ENCODE results near the gene TAF5L. TPM values are rescaled to one million over a fixed set of nuclear protein-coding genes. Genes with fewer than 3 reads are reported as not detected.

The TAF5L gene
- total and polyA plus RNA-seq, 2 experiments from 2014 or later, result 5.4 to 13.0 TPM

DNA sequence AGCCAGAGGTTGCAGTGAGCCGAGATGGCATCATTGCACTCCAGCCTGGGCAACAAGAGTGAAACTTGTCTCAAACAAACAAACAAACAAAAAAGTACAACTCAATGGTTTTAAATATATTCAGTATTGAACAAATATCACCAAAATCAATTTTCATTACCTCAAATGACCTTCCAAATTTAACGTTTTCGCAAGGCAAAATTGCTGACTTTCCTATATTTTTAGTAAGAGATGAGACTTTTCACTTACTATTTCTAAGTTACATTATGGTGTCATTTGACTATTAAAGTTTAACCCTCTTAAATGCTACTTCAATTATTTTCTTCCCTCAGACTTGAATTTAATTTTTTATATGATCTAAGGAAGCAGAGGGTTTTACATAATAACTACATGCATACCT is 44.4 kb downstream of the TAF5L start:
- no peak overlapping the region for H3K4me2 ChIP-seq

DNA sequence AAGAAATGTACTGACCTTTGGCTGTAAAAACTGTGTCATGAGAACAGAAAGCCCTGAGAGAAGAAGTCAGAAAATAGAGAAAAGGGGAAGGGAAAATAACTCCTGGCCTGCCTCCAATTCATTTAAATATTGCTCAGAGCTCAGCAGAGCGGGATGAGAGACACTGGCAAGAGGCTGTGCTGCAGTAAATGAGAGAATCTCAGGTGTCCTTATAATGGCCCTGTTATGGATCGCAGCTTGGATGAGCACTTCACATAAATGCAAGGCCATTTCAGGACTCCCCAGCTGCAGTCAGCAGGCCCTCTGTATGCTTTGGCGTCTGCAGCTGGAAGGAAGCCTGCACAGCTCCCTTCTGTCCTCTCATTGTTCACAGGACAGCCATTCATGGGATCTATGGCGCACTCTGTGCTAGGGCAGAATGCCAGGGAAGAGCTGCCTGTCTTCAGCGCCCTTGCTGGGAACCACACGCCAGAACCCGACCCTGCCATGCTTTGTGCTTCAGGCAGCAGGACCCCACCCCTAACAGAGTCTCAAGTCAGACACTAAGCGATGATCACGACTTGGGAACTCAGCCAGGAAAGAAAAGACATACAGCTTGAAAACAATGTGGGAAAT is 46.8 kb downstream of the TAF5L start:
- TF ChIP-seq EZH2phosphoT487 (IDR thresholded peaks at IDR 0.05; ENCODE audit: low read depth, severe bottlenecking, unreplicated experiment), result no peak
- TF ChIP-seq, protein P1, sequence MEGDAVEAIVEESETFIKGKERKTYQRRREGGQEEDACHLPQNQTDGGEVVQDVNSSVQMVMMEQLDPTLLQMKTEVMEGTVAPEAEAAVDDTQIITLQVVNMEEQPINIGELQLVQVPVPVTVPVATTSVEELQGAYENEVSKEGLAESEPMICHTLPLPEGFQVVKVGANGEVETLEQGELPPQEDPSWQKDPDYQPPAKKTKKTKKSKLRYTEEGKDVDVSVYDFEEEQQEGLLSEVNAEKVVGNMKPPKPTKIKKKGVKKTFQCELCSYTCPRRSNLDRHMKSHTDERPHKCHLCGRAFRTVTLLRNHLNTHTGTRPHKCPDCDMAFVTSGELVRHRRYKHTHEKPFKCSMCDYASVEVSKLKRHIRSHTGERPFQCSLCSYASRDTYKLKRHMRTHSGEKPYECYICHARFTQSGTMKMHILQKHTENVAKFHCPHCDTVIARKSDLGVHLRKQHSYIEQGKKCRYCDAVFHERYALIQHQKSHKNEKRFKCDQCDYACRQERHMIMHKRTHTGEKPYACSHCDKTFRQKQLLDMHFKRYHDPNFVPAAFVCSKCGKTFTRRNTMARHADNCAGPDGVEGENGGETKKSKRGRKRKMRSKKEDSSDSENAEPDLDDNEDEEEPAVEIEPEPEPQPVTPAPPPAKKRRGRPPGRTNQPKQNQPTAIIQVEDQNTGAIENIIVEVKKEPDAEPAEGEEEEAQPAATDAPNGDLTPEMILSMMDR (IDR thresholded peaks at IDR 0.05; ENCODE audit: poor library complexity), result no peak
- TF ChIP-seq EZH2 (IDR thresholded peaks at IDR 0.05; ENCODE audit: borderline replicate concordance), result no peak
- no peak overlapping the region for H3K27ac ChIP-seq
- no peaks in the 10 kb centered on the region for H3K79me2 ChIP-seq
- no peaks in the 10 kb centered on the region for H3K36me3 ChIP-seq (replicated peaks; ENCODE audit: insufficient read depth, low read depth)
- H3K4me1 ChIP-seq (ENCODE audit: insufficient read depth), result no peaks in the 10 kb centered on the region
- no peak overlapping the region for H2AFZ ChIP-seq
- 54% methylated on average over 9 of the region's 9 CpGs for WGBS (ENCODE audit: low lambda C conversion rate, missing lambda C conversion rate)
- H3K27me3 ChIP-seq, result no peaks in the 10 kb centered on the region
- H3K9me2 ChIP-seq (replicated peaks; ENCODE audit: insufficient read depth), result no peaks in the 10 kb centered on the region
- no peak for DNase-seq (ENCODE audit: low spot score)
- no peak overlapping the region for H3K4me3 ChIP-seq
- H3K9me3 ChIP-seq (ENCODE audit: low read depth), result no peaks in the 10 kb centered on the region
- H4K20me1 ChIP-seq (ENCODE audit: insufficient read depth, poor library complexity, severe bottlenecking), result no peaks in the 10 kb centered on the region
- H3K4me2 ChIP-seq, result no peak overlapping the region

More for the DNA sequence above, 44.4 kb downstream of the TAF5L start:
- H3K27me3 ChIP-seq, result no peaks in the 10 kb centered on the region
- TF ChIP-seq EZH2phosphoT487 (IDR thresholded peaks at IDR 0.05; ENCODE audit: low read depth, severe bottlenecking, unreplicated experiment) (no peak), EZH2 (IDR thresholded peaks at IDR 0.05; ENCODE audit: borderline replicate concordance) (no peak)
- TF ChIP-seq, protein P1 (IDR thresholded peaks at IDR 0.05; ENCODE audit: poor library complexity), result no peak
- no peaks in the 10 kb centered on the region for H3K36me3 ChIP-seq (replicated peaks; ENCODE audit: insufficient read depth, low read depth)
- no peaks in the 10 kb centered on the region for H3K4me1 ChIP-seq (ENCODE audit: insufficient read depth)
- no peak for DNase-seq (ENCODE audit: low spot score)
- no peak overlapping the region for H3K27ac ChIP-seq
- H3K9me2 ChIP-seq (replicated peaks; ENCODE audit: insufficient read depth), result no peaks in the 10 kb centered on the region
- no peaks in the 10 kb centered on the region for H3K79me2 ChIP-seq
- 92% methylated on average over 3 of the region's 3 CpGs for WGBS (ENCODE audit: low lambda C conversion rate, missing lambda C conversion rate)
- H2AFZ ChIP-seq, result no peak overlapping the region
- no peak overlapping the region for H3K4me3 ChIP-seq
- H3K9me3 ChIP-seq (ENCODE audit: low read depth), result no peaks in the 10 kb centered on the region
- H4K20me1 ChIP-seq (ENCODE audit: insufficient read depth, poor library complexity, severe bottlenecking), result no peaks in the 10 kb centered on the region

DNA sequence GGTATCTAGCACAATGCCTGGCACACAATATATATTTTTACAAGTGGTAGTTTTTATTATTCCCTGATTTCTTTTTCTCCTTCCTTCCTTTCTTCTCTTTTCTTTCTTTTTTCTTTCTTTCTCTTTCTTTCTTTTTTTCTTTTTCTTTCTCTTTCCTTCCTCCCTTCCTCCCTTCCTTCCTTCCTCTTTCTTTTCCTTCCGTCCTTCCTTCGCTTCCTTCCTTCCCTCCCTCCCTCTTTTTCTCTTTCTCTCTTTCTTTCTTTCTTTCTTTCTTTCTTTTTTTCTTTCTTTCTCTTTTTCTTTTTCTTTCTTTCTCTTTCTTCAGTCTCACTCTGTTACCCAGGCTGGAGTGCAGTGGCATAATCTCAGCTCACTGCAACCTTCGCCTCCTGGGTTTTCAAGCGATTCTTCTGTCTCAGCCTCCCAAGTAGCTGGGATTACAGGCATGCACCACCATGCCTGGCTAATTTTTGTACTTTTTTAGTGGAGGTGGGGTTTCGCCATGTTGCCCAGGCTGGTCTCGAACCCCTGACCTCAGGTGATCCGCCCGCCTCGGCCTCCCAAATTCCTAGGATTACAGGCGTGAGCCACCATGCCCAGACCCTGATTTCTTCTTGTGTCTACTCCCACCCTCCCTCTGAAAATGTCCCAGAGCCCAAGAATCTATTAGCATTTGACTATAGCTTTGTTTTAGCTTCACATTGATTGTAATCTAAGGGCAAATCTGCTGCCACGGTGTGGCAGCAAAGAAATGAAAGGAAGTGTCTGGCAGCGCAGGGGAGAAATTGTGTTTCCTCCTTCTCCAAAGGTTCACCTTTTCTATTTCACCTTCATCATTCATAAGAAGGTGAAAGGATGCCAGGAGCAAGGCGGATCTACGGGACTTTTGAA is 47.5 kb downstream of the TAF5L start:
- Histone ChIP-seq H3K27ac (no peak overlapping the region), H4K20me1 (ENCODE audit: insufficient read depth, poor library complexity, severe bottlenecking) (no peaks in the 10 kb centered on the region), H3K9me2 (replicated peaks; ENCODE audit: insufficient read depth) (no peaks in the 10 kb centered on the region), H3K27me3 (no peaks in the 10 kb centered on the region), H3K4me3 (no peak overlapping the region), H3K4me1 (ENCODE audit: insufficient read depth) (no peaks in the 10 kb centered on the region), H3K79me2 (no peaks in the 10 kb centered on the region), H3K4me2 (no peak overlapping the region), H2AFZ (no peak overlapping the region), H3K9me3 (ENCODE audit: low read depth) (no peaks in the 10 kb centered on the region), H3K36me3 (replicated peaks; ENCODE audit: insufficient read depth, low read depth) (no peaks in the 10 kb centered on the region)
- TF ChIP-seq EZH2phosphoT487 (IDR thresholded peaks at IDR 0.05; ENCODE audit: low read depth, severe bottlenecking, unreplicated experiment) (no peak), EZH2 (IDR thresholded peaks at IDR 0.05; ENCODE audit: borderline replicate concordance) (no peak)
- TF ChIP-seq, protein P1 (IDR thresholded peaks at IDR 0.05; ENCODE audit: poor library complexity), result no peak
- no peak for DNase-seq (ENCODE audit: low spot score)
- 86% methylated on average over 12 of the region's 14 CpGs for WGBS (ENCODE audit: low lambda C conversion rate, missing lambda C conversion rate)

Data from hepatocyte (in vitro differentiated cells).